ENCODE measurements around the gene GGN. TPM values are rescaled to one million over a fixed set of nuclear protein-coding genes. Genes with fewer than 3 reads are reported as not detected.

The GGN gene, protein sequence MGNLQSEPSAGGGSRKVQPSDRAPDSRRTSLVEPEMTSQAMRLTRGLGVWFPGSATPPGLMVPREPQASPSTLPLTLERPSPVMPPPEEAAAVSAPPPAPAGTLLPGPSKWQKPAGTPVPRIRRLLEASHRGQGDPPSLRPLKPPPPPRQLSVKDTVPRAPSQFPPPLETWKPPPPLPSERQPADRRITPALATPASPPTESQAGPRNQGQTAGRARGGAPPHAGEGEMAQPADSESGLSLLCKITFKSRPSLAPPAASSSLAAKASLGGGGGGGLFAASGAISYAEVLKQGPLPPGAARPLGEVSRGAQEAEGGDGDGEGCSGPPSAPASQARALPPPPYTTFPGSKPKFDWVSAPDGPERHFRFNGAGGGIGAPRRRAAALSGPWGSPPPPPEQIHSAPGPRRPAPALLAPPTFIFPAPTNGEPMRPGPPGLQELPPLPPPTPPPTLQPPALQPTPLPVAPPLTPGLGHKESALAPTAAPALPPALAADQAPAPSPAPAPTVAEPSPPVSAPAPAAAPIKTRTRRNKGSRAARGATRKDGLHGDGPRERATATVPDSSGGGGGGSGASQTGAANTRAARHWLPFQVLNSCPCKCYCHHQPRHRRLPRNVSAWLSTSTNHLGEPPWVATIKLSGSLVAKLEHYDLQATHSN
- 0.32 and 0.34 TPM in 2 replicates for total RNA-seq

DNA sequence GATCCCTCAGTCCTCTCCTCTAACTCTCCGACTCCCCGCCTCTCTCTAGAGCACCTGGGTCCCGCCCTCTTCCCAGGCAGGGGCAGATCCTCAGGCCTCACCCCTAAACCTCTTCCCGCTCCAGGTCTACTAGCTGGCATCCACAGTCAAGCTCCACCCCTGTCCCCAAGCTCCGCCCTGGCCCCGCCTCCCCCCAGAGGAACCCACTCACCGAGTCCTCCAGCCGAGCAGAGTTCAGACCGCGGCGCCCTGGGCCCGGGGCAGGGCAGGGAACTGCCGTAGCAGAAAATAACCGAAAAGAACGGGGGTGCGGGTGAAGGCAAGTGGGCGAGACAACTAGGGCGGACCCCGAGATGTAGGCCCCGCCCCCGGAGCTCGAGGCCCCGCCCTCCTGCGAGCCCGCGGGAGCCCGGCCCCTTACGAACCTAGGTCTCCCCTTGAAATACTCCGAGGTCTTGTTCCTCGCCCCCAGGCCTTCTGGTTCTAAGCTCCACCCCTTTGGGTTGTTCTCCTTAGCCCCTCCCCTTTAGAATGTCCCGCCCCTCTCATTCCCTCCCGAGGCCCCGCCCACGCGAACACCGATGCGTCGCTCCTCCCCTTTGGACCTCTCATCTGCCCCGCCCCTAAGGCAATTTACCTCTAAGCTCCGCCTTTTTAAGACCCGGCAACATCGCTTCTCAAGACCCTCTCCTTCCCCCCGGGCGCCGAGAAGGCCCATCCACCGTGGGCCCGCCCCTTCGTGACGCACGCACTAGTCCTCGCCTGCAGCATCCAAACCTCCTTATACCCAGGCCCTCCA, at the start of gene GGN:
GGN (minus strand) TSS at position 485 of the 799 bp plus-strand sequence. CDS start 773 bp downstream, outside the sequence.

DNA sequence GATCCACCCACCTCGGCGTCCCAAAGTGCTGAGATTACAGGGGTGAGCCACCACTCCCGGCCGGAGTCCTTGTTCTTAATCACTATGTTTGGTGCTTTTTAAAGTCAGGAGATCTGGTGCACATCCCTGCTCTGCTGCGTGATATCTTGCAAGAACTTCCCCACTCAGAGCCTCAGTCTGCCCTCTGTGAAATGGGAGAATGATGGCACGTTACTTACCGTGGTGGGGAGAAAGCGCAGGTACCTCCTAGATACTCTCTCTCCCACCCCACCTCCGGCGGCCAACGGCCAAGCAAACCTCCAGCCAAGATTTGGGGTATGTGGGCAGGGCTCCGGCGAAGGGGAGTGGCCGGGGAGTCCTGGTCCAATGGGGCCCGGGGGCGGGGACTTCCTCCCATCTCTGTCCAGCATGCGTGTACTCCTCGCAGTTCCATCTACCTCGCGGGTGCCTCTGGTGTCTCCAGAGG, 45.5 kb upstream of the GGN start, which contains the start of gene RYR1:
RYR1 (plus strand) TSS at position 424 of the 466 bp plus-strand sequence. CDS start 139 bp downstream, outside the sequence.

DNA sequence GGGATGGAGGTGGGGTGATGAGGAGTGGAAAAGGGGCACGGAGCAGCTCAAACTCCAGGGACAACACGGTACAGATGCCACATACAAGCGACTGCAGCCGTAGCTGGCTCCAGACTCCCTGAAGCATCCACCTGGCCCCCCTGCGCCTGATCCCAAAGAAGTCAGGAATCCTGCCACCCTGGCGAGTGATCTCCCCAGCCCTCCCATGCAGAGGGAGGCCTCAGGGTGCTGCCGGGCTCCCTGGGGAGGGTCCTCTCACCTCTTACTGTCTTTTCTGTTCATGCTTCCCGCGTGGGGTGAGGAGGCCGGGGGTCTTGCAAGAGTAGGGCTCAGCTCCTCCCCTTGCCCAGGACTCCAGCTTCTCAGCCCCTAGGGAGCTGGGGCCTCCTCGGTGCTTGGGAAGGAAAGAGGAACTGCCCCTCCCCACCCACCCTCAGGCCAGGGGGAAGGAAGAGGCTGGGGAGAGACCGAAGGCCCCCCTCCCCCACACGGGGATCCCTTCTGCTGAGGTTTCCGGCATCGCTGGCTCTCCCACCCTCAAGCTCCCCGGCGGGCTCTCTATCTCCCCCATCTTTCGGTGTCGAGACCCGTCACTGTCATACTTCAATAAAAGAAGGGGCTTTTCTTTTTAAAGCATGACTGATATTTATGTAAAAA, 38.1 kb upstream of the GGN start, which contains the start of gene RASGRP4:
RASGRP4 (minus strand) TSS at position 410 of the 657 bp plus-strand sequence; CDS start at position 282, 128 bp downstream.

DNA sequence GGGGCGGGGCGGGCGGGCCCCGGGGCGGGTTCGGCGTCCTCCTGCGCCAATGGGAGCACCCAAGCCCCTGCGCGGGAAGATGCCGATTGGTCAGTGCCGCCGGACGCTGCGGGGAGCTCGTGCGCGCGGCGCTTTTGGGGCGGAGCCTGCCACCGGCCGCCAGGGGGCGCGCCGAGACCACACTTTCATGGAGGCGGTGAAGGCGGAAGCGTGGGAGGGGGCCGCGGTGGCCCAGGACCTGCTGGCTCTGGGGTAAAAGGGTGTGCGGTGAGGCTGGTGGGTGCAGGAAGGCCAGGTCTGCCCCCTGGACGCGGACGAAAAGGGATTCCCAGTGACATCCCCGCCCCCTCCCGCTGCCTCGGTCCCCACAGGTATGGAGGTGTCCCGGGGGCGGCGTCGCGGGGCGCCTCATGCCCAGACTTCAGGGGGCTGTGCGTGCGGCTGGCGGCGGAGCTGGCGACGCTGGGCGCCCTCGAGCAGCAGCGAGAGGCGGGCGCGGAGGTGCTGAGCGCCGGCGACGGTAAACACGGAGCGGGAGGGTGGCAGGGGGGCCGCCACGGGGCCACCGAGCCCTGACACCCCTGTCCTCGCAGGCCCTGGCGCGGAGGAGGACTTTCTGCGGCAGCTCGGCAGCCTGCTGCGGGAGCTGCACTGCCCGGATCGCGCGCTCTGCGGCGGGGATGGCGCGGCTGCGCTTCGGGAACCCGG, 15.3 kb upstream of the GGN start, which contains the start of gene FAM98C:
FAM98C (plus strand) TSS at position 127 of the 708 bp plus-strand sequence; CDS start at position 188, 61 bp downstream.

DNA sequence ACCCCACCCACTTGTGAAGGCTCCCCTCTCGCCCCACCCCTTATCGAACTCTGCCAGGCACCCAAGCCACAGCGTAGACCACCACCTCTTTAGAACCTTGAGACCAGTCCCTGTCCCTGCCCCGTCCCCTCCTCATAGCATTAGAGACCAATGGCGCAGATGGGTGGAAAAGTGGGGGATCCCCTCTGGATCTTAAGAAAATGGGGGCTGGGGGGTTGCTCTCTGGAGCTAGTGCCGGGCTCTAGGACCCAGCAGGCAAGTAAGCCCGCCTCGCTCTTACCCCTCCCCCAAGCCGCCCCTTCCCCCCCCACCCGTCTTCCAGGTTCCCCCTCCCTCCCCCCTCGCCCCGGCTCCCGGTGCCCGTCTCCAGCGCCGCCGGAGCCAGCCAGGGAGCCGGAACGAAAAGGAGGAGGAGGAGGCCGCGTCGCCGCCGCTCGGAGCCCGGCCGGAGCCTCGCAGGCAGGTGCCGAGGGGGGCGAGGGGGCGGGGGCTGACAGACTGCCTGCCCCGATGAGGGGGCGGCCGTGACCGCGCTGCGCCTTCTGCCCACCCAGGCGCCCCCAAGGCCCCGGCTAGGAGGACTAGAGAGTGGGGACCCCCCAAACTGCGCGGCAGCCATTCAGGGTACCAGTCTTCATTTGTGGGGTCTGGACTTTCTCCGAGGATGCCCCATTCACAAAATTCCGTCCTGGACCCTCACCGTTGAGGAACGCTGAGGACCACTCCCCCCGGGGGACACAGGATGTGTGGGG, 691 bp upstream of the GGN start, which contains the start of gene SPRED3:
SPRED3 (plus strand) TSS at position 349 of the 752 bp plus-strand sequence. CDS start 1,606 bp downstream, outside the sequence.

DNA sequence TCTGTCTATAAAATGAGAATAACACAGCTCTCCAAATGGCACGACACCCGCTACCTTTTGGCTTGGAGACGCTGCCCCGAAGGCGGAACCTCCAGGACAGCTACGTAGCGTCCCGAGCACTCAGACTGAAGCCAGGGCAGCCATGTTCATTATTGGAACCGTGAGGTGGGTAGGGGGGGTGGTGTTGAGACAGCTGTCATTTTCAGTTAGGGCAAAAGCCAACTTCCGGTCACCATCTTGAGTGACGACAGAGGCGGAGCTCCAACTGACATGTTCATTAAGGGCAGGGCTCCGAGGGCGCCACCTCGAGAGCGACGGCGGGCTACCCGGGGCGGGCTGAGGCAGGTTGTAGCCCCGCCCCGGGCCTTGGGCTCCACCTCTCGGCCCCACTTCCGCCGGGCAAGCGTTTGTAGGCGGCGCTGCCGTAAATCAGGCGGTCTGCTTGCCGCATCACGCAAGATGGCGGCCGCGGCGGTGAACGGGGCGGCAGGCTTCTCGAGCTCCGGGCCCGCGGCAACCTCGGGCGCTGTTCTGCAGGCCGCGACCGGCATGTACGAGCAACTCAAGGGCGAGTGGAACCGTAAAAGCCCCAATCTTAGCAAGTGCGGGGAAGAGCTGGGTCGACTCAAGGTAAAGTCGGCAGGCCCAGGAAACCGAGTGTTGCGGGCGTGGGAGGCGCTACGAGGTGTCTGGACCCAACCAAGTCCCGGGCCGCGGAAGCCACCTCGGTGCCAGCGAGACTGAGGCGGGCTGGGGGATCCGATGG, 13.3 kb downstream of the GGN start, which contains the start of gene PSMD8:
PSMD8 (plus strand) TSS at position 240 of the 766 bp plus-strand sequence; CDS start at position 271, 31 bp downstream.

Other genes with a start within 250 kb of the GGN start
- gene DPF1, start 163.8 kb downstream of the GGN start, total RNA-seq = 0.34 and 0.63 TPM in 2 replicates
- gene PPP1R14A, start 131.7 kb downstream of the GGN start, total RNA-seq = 0.16 and 0.17 TPM in 2 replicates
- 1.4 and 2.1 TPM in 2 replicates for gene SPINT2, start 123.5 kb downstream of the GGN start, total RNA-seq
- gene C19orf33, start 83.8 kb downstream of the GGN start, total RNA-seq = 1.5 and 8.8 TPM in 2 replicates
- gene YIF1B, start 72.1 kb downstream of the GGN start, total RNA-seq = 41.0 and 58.3 TPM in 2 replicates
- 1.9 and 2.0 TPM in 2 replicates for gene KCNK6, start 68.2 kb downstream of the GGN start, total RNA-seq
- gene CATSPERG, start 52.2 kb downstream of the GGN start, total RNA-seq = 1.0 and 1.1 TPM in 2 replicates
- gene PSMD8, start 13.5 kb downstream of the GGN start, total RNA-seq = 182 and 195 TPM in 2 replicates
- gene SPRED3, start 663 bp upstream of the GGN start, total RNA-seq = 0.69 and 2.0 TPM in 2 replicates
- gene FAM98C, start 15.1 kb upstream of the GGN start, total RNA-seq = 8.2 and 9.6 TPM in 2 replicates
- 0.34 TPM in 1 of 2 replicates, not detected in the other for gene RASGRP4, start 38.2 kb upstream of the GGN start, total RNA-seq
- gene RYR1, start 45.7 kb upstream of the GGN start, total RNA-seq = under 0.01 TPM in 2 replicates
- gene MAP4K1, start 229.9 kb upstream of the GGN start, total RNA-seq = 0.32 TPM in 1 of 2 replicates, not detected in the other
- 254 and 388 TPM in 2 replicates for gene EIF3K, start 231.2 kb upstream of the GGN start, total RNA-seq

All from bronchial smooth muscle cell (primary cell).